HG02870 (cell line): ENCODE data around the gene CHML.
"Not testable (repeated sequence)": the region's sequence is repeated elsewhere in the genome, so short reads cannot be mapped to it uniquely, and the experiment has no call there.

Experiments used
- ATAC-seq: cut with Tn5 transposase; IDR thresholded peaks from one replicate; pipeline ENCODE4 v1.9.1; 2021; ENCODE audit warnings: mild to moderate bottlenecking, moderate library complexity; ENCODE audit not compliant: unreplicated experiment

The CHML gene

GRCh38 chr1:241640149-241640866 is at the start of gene CHML, which contains the start of gene OPN3:
Gene CHML, minus strand, starts transcription at chr1:241640369. Its CDS starts 4,603 bp downstream, at chr1:241635766.
Gene OPN3, minus strand, starts transcription at chr1:241640369. Its CDS starts 115 bp downstream, at chr1:241640254.
- ATAC-seq = peak; percentile 79

GRCh38 chr1:241688940-241689368 is 48.8 kb upstream of the CHML start:
- ATAC-seq = no peak

GRCh38 chr1:241684108-241684507 is 43.9 kb upstream of the CHML start:
- no peak for ATAC-seq

- ATAC-seq = no peak
These were observed 42.8 kb upstream of the CHML start for GRCh38 chr1:241682921-241683320.

GRCh38 chr1:241681861-241682448 is 41.8 kb upstream of the CHML start:
- ATAC-seq = not testable (repeated sequence)

GRCh38 chr1:241679961-241680360 is 39.8 kb upstream of the CHML start:
- no peak for ATAC-seq

- no peak for ATAC-seq
These were observed 39.2 kb upstream of the CHML start for GRCh38 chr1:241679404-241679803.

GRCh38 chr1:241678536-241678935 is 38.4 kb upstream of the CHML start:
- no peak for ATAC-seq

GRCh38 chr1:241677201-241677600 is 37.0 kb upstream of the CHML start:
- peak; percentile 93 for ATAC-seq

- ATAC-seq = no peak
These were observed 35.8 kb upstream of the CHML start for GRCh38 chr1:241675983-241676382.

- no peak for ATAC-seq
These were observed 34.7 kb upstream of the CHML start for GRCh38 chr1:241674805-241675384.

GRCh38 chr1:241672301-241672700 is 32.1 kb upstream of the CHML start:
- no peak for ATAC-seq

GRCh38 chr1:241666419-241666818 is 26.2 kb upstream of the CHML start:
- no peak for ATAC-seq

- no peak for ATAC-seq
These were observed 20.3 kb upstream of the CHML start for GRCh38 chr1:241660424-241660972.

GRCh38 chr1:241659016-241659415 is 18.8 kb upstream of the CHML start:
- ATAC-seq = not testable (repeated sequence)

GRCh38 chr1:241658081-241658793 is 18.1 kb upstream of the CHML start:
- ATAC-seq = no peak

- ATAC-seq = no peak
These were observed 14.5 kb upstream of the CHML start for GRCh38 chr1:241654641-241655040.

- peak; percentile 74 for ATAC-seq
These were observed 13.8 kb upstream of the CHML start for GRCh38 chr1:241654019-241654418.

GRCh38 chr1:241652012-241652411 is 11.8 kb upstream of the CHML start, which contains the start of gene WDR64:
Gene WDR64, plus strand, starts transcription at chr1:241652281. Its CDS starts 204 bp downstream, at chr1:241652485.
- ATAC-seq = no peak

- ATAC-seq = no peak
These were observed 8.0 kb upstream of the CHML start for GRCh38 chr1:241648159-241648558.

GRCh38 chr1:241647658-241648057 is 7.5 kb upstream of the CHML start:
- no peak for ATAC-seq
